ENCODE measurements around the gene TDRD10. TPM values are rescaled to one million over a fixed set of nuclear protein-coding genes. Genes with fewer than 3 reads are reported as not detected.

Gene TDRD10, protein sequence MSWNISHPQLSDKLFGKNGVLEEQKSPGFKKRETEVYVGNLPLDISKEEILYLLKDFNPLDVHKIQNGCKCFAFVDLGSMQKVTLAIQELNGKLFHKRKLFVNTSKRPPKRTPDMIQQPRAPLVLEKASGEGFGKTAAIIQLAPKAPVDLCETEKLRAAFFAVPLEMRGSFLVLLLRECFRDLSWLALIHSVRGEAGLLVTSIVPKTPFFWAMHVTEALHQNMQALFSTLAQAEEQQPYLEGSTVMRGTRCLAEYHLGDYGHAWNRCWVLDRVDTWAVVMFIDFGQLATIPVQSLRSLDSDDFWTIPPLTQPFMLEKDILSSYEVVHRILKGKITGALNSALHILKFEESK
- total RNA-seq: under 0.01 TPM in 1 of 2 replicates, not detected in the other

DNA sequence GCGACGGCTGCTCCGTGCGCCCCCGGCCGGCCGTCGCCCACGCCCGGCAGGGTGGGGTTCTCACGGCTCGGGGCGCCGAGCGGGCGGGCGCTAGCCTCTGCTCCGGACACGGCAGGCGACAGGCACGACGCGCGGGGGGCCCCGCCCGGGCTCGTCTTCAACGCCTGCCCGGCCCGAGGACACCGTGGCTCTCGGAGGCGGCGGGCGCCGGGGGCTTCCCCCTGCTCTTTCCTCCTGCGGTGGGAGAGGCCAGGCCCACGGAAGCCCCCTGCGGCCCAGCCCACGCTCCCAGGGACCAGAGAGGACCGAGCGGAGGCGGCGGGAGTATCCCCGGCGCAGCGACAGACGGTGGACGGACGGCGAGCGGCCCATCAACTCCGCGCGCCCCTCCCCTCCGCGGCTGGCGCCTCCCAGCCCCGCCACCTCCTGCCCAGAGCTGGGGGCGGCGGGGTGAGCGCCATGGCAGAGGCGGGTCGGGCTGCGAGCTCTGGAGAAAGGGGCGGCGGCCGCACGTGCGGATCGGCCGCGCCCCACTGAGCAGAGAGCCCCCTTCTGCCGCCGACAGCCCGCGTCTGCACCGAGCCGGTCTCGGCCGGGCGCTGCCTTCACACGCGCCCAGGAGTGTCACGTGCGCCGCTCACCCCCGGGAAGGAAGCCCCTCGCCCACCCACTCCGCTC is at the start of gene TDRD10, which contains the start of gene SHE:
TDRD10 (plus strand) TSS at position 154 of the 678 bp plus-strand sequence. CDS start 4,685 bp downstream, outside the sequence.
SHE (minus strand) TSS at position 347 of the 678 bp plus-strand sequence. CDS start 386 bp downstream, outside the sequence.

DNA sequence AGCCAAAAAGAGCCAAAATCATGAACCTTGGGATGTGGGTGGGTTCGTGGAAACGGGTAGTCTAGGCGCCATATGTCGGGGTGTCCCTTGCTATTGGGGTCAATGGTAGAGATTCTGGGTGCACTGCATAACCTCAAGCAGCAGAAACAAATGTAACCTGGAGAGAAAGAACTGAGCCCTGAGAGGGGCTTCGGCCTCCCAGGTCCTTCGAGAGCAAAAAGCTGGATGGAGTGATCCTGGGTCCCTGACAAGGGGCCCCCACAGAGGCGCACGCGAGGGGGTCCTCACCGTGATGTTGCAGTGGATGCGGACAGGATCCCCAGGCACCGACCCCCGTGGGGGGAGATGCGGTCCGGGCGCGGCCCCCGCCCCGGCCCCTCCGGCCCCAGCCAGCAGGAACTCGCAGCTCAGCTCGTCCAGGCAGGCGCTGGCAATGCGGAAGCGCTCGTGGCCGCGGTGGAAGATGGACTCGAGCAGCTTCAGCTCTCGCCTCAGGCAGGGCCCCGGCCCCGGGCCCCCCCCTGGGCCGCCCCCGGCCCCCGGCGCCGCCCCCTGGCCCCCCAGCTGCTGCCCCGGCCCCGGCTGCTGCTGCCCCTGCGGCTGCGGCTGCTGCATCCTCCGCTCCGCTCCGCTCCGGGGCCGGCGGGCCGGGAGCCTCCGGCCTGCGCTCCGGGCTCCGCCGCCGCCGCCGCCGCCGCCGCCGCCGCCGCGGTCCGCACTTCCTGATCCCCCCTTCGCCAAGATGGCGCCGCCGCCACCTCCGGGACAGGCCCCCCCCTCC is 56.1 kb downstream of the TDRD10 start, which contains the start of gene UBE2Q1:
UBE2Q1 (minus strand) TSS at position 724 of the 781 bp plus-strand sequence; CDS start at position 615, 109 bp downstream.

DNA sequence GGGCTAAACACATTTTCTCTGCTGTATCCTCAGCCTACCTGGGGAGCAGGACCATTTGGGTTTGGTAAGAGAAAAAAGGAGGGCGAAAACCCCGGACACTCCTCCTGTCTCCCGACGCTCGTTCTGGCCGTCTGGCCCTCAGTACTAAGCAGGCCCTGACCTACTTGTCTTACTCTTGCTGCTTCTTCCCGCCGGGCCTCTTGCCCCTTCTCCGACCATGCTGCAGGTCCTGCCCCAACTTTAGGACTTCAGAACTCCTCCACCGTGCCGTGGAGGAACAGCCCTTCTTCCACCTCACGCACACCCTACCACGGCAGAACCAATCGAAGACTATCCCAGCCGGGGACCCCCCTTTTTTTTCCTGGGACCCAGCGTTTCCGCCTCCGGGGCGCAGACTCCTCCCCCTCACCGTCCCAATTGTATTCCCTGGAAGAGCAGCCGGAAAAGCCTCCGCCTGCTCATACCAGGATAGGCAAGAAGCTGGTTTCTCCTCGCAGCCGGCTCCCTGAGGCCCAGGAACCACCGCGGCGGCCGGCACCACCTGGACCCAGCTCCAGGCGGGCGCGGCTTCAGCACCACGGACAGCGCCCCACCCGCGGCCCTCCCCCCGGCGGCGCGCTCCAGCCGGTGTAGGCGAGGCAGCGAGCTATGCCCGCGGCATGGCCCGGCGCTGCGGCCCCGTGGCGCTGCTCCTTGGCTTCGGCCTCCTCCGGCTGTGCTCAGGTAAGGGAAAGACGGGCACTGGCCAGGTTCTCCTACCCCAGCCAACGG is 65.6 kb downstream of the TDRD10 start, which contains the start of gene CHRNB2:
CHRNB2 (plus strand) TSS at position 393 of the 771 bp plus-strand sequence; CDS start at position 660, 267 bp downstream.

Other genes starting within 250 kb of the TDRD10 start
- gene HAX1, start 229.6 kb upstream of the TDRD10 start, total RNA-seq: 69.2 and 82.4 TPM in 2 replicates
- not detected in 2 replicates for gene AQP10, start 181.1 kb upstream of the TDRD10 start, total RNA-seq
- gene ATP8B2, start 176.7 kb upstream of the TDRD10 start, total RNA-seq: 205 and 252 TPM in 2 replicates
- 7.3 and 15.9 TPM in 2 replicates for gene IL6R, start 96.9 kb upstream of the TDRD10 start, total RNA-seq
- under 0.01 TPM in 2 replicates for gene SHE, start 193 bp downstream of the TDRD10 start, total RNA-seq
- gene UBE2Q1, start 56.4 kb downstream of the TDRD10 start, total RNA-seq: 20.3 and 25.5 TPM in 2 replicates
- gene CHRNB2, start 65.6 kb downstream of the TDRD10 start, total RNA-seq: under 0.01 TPM in 1 of 2 replicates, not detected in the other
- gene ADAR, start 106.0 kb downstream of the TDRD10 start, total RNA-seq: 60.4 and 62.1 TPM in 2 replicates